ENCODE results near the gene MAGEB17.

- TF ChIP-seq CTCF (IDR thresholded peaks at IDR 0.05; ENCODE audit: control extremely low read depth in 1 of 3, insufficient read depth in 1 of 3, low read depth in 1 of 3, low read length in 3 of 3) = no peak
- TF ChIP-seq SRF (IDR thresholded peaks at IDR 0.05; ENCODE audit: low read depth, low read length) = no peak
- no peak for TF ChIP-seq EZH2 (IDR thresholded peaks at IDR 0.05; ENCODE audit: low read depth, low read length, severe bottlenecking)
Observed at GRCh38 chrX:16210061-16210460, 42.8 kb downstream of the MAGEB17 start.
